DOHH2 (cell line): ENCODE results near the gene TMEM26.

Source experiments
- EZH2phosphoT487 ChIP-seq: fragments of 200-600 bp; sonication (generic); IDR thresholded peaks from 2 replicates; pipeline ENCODE4 v1.6.1; 2017; ENCODE audit warnings: borderline replicate concordance, mild to moderate bottlenecking, antibody characterized with exemption, low read length, moderate library complexity, mixed read lengths
- TF ChIP-seq, protein P1 (sequence below): fragments of 200-600 bp; sonication (generic); IDR thresholded peaks from one replicate; pipeline ENCODE4 v1.5.1; 2014; ENCODE audit warnings: antibody characterized with exemption, mild to moderate bottlenecking, low read depth, low read length; ENCODE audit not compliant: poor library complexity, severe bottlenecking

DNA sequence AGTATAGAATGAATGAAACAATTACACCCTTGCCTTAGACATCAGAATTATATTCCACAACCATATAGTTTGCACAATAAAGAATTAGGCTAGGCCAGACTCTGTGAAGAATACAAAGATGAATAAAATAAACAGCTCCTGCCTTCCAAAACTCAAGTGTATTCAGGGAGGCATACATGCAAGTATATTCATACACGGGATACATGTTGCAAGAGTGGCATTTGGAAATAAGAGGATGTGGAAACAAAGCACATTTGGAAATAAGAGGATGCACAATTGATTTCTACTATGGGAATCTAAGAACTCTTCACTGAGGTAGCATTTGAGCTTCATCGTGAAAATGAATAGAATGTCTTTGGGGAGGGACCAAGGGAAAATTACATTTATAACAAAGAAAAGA is 27.0 kb upstream of the TMEM26 start:
- TF ChIP-seq, protein P1, sequence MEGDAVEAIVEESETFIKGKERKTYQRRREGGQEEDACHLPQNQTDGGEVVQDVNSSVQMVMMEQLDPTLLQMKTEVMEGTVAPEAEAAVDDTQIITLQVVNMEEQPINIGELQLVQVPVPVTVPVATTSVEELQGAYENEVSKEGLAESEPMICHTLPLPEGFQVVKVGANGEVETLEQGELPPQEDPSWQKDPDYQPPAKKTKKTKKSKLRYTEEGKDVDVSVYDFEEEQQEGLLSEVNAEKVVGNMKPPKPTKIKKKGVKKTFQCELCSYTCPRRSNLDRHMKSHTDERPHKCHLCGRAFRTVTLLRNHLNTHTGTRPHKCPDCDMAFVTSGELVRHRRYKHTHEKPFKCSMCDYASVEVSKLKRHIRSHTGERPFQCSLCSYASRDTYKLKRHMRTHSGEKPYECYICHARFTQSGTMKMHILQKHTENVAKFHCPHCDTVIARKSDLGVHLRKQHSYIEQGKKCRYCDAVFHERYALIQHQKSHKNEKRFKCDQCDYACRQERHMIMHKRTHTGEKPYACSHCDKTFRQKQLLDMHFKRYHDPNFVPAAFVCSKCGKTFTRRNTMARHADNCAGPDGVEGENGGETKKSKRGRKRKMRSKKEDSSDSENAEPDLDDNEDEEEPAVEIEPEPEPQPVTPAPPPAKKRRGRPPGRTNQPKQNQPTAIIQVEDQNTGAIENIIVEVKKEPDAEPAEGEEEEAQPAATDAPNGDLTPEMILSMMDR = no peak
- no peak for TF ChIP-seq EZH2phosphoT487
